GM23338 (cell line): ENCODE data around the gene CFDP1. TPM values are rescaled to one million over a fixed set of nuclear protein-coding genes. Genes with fewer than 3 reads are reported as not detected.

Experiments used
- ATAC-seq: fragments of 200-7000 bp; cut with Tn5 transposase; 3 replicates; pipeline ENCODE4 v1.9.1; 2020
- DNase-seq: peaks from one replicate; pipeline ENCODE4 v3.0.0-alpha.2; 2015; ENCODE audit warnings: low spot score
- H2AFZ ChIP-seq: fragments of 200-600 bp; sonication (generic); 2 replicates; pipeline ENCODE4 v1.8.0; 2016; ENCODE audit warnings: antibody characterized with exemption, mild to moderate bottlenecking, moderate library complexity
- H3F3A ChIP-seq: fragments of 200-600 bp; sonication (generic); replicated peaks from 2 replicates; pipeline ENCODE4 v1.8.0; 2017; ENCODE audit warnings: antibody characterized with exemption, mixed run types, low read depth
- H3K27ac ChIP-seq: fragments of 200-600 bp; sonication (generic); 2 replicates; pipeline ENCODE4 v1.6.1; 2016; ENCODE audit warnings: low read depth
- H3K27me3 ChIP-seq: fragments of 200-600 bp; sonication (generic); 2 replicates; pipeline ENCODE4 v1.8.0; 2016; ENCODE audit warnings: mild to moderate bottlenecking, mixed run types, moderate library complexity; ENCODE audit not compliant: insufficient read depth
- H3K36me3 ChIP-seq: fragments of 200-600 bp; sonication (generic); 2 replicates; pipeline ENCODE4 v1.8.0; 2016; ENCODE audit warnings: mild to moderate bottlenecking; ENCODE audit not compliant: insufficient read depth
- H3K4me1 ChIP-seq: fragments of 200-600 bp; sonication (generic); 2 replicates; pipeline ENCODE4 v1.8.0; 2016; ENCODE audit warnings: mild to moderate bottlenecking, moderate library complexity; ENCODE audit not compliant: insufficient read depth
- H3K4me2 ChIP-seq: fragments of 200-600 bp; sonication (generic); 2 replicates; pipeline ENCODE4 v1.7.1; 2017; ENCODE audit warnings: mixed run types
- H3K4me3 ChIP-seq: fragments of 200-600 bp; sonication (generic); 2 replicates; pipeline ENCODE4 v1.6.1; 2016; ENCODE audit warnings: mixed run types
- H3K79me2 ChIP-seq: fragments of 200-600 bp; sonication (generic); replicated peaks from 2 replicates; pipeline ENCODE4 v1.8.0; 2017; ENCODE audit warnings: mild to moderate bottlenecking; ENCODE audit not compliant: insufficient read depth
- H3K9me2 ChIP-seq: fragments of 200-600 bp; sonication (generic); 2 replicates; pipeline ENCODE4 v1.8.0; 2017; ENCODE audit not compliant: insufficient read depth
- H4K20me1 ChIP-seq: fragments of 200-600 bp; sonication (generic); replicated peaks from 2 replicates; pipeline ENCODE4 v1.8.0; 2017; ENCODE audit warnings: mild to moderate bottlenecking; ENCODE audit not compliant: insufficient read depth
- H3K27ac Mint-ChIP-seq: 2 replicates; pipeline ENCODE4 v1.8.0; 2020; ENCODE audit warnings: inconsistent platforms, mild to moderate bottlenecking, moderate library complexity, mixed read lengths
- H3K27me3 Mint-ChIP-seq: 3 replicates; pipeline ENCODE4 v1.8.0; 2022; ENCODE audit warnings: low read depth, mild to moderate bottlenecking, moderate library complexity, mixed read lengths, inconsistent platforms; ENCODE audit not compliant: insufficient read depth, poor library complexity
- H3K36me3 Mint-ChIP-seq: 3 replicates; pipeline ENCODE4 v1.8.0; 2021; ENCODE audit warnings: low read depth, mild to moderate bottlenecking, inconsistent platforms, moderate library complexity, mixed read lengths
- H3K4me1 Mint-ChIP-seq: 3 replicates; pipeline ENCODE4 v1.8.0; 2020; ENCODE audit warnings: mild to moderate bottlenecking, inconsistent platforms, mixed read lengths
- H3K4me3 Mint-ChIP-seq: 3 replicates; pipeline ENCODE4 v1.8.0; 2021; ENCODE audit warnings: moderate library complexity, mild to moderate bottlenecking, inconsistent platforms, mixed read lengths
- H3K9me3 Mint-ChIP-seq: 3 replicates; pipeline ENCODE4 v1.8.0; 2020; ENCODE audit warnings: moderate library complexity, mild to moderate bottlenecking, inconsistent platforms, mixed read lengths
- CREB1 ChIP-seq: fragments of 250-450 bp; sonication (Bioruptor Pico); IDR thresholded peaks from 2 replicates; pipeline ENCODE4 v1.5.0; 2020; ENCODE audit warnings: low read depth, mild to moderate bottlenecking, moderate library complexity
- CTCF ChIP-seq, 2 experiments: fragments of 200-600 bp in 1 of 2; sonication (generic) in 1 of 2; conservative IDR thresholded peaks; 2 replicates each; pipeline versions ENCODE4 v1.5.1 to v1.6.1; 2016 to 2017; ENCODE audit warnings: antibody characterized with exemption in 2 of 2, low read depth in 2 of 2, mild to moderate bottlenecking in 2 of 2, moderate library complexity in 1 of 2
- ETS1 ChIP-seq: IDR thresholded peaks from 2 replicates; pipeline ENCODE4 v1.6.1; 2016; ENCODE audit warnings: antibody characterized with exemption
- EZH2 ChIP-seq: fragments of 200-600 bp; sonication (generic); IDR thresholded peaks from one replicate; pipeline ENCODE4 v1.8.0; 2017; ENCODE audit warnings: antibody characterized with exemption, mild to moderate bottlenecking, low read depth; ENCODE audit not compliant: unreplicated experiment
- EZH2phosphoT487 ChIP-seq: fragments of 200-600 bp; sonication (generic); IDR thresholded peaks from one replicate; pipeline ENCODE4 v1.8.1; 2018; ENCODE audit warnings: antibody characterized with exemption; ENCODE audit not compliant: unreplicated experiment
- JUNB ChIP-seq: IDR thresholded peaks from one replicate; pipeline ENCODE4 v1.6.1; 2016; ENCODE audit warnings: antibody characterized with exemption; ENCODE audit not compliant: unreplicated experiment
- NANOG ChIP-seq: IDR thresholded peaks from 2 replicates; pipeline ENCODE4 v1.6.1; 2016; ENCODE audit warnings: antibody characterized with exemption, borderline replicate concordance
- POLR2AphosphoS5 ChIP-seq: IDR thresholded peaks from 2 replicates; pipeline ENCODE4 v1.6.1; 2016; ENCODE audit warnings: antibody characterized with exemption, low read depth
- REST ChIP-seq: IDR thresholded peaks from one replicate; pipeline ENCODE4 v1.6.1; 2018; ENCODE audit warnings: antibody characterized with exemption; ENCODE audit not compliant: unreplicated experiment
- STAT1 ChIP-seq: IDR thresholded peaks from one replicate; pipeline ENCODE4 v1.6.1; 2016; ENCODE audit warnings: antibody characterized with exemption; ENCODE audit not compliant: unreplicated experiment
- ZNF114 ChIP-seq: fragments of 250-450 bp; sonication (Bioruptor Pico); IDR thresholded peaks from 2 replicates; pipeline ENCODE4 v1.5.0; 2020; ENCODE audit warnings: mild to moderate bottlenecking, moderate library complexity
- ZNF331 ChIP-seq: fragments of 250-450 bp; sonication (Bioruptor Pico); IDR thresholded peaks from 2 replicates; pipeline ENCODE4 v1.5.0; 2020; ENCODE audit warnings: low read depth, mild to moderate bottlenecking, moderate library complexity
- ZNF462 ChIP-seq: fragments of 250-450 bp; sonication (Bioruptor Pico); IDR thresholded peaks from 2 replicates; pipeline ENCODE4 v1.5.0; 2020; ENCODE audit warnings: mild to moderate bottlenecking, moderate library complexity
- polyA plus RNA-seq: library from polyadenylated mRNA; unstranded; fragments of >200 nt; fragmentation: Nextera tagmentation; extraction: Ambion mirVana; gene quantifications from 2 replicates; pipeline ENCODE4 v1.2.1, GENCODE V29; 2016
- total RNA-seq: library from RNA; depleted of rRNA; stranded (reverse); fragments of >200 nt; shearing (Covaris generic); gene quantifications from 2 replicates; pipeline ENCODE4 v1.2.3, GENCODE V29; 2014

The CFDP1 gene
- total and polyA plus RNA-seq, 2 experiments from 2014 or later, result 89.9 to 224 TPM

GRCh38 chr16:75382611-75383010, 50.7 kb downstream of the CFDP1 start:
- H4K20me1 ChIP-seq, result no peaks in the 10 kb centered on the region
- H3K27ac ChIP-seq, result no peak overlapping the region
- H3K9me3 Mint-ChIP-seq, result no peaks in the 10 kb centered on the region
- H3K27me3 Mint-ChIP-seq, result peaks cover 2% of the 10 kb centered on the region
- no peak overlapping the region for H3K4me3 Mint-ChIP-seq
- TF ChIP-seq POLR2AphosphoS5, result no peak
- TF ChIP-seq ZNF462 (CRISPR knock-in tag), result no peak
- no peak for TF ChIP-seq EZH2
- no peak for TF ChIP-seq REST
- TF ChIP-seq STAT1, result no peak
- TF ChIP-seq ZNF114 (CRISPR knock-in tag), result no peak
- no peak for TF ChIP-seq CREB1 (CRISPR knock-in tag)
- TF ChIP-seq JUNB, result no peak
- TF ChIP-seq CTCF (conservative IDR thresholded peaks at IDR 0.05; ENCODE audit: low read depth in 2 of 2), result no peak
- TF ChIP-seq ETS1, result no peak
- no peak for TF ChIP-seq EZH2phosphoT487
- TF ChIP-seq NANOG, result no peak
- no peak for TF ChIP-seq ZNF331 (CRISPR knock-in tag)
- H3K4me2 ChIP-seq, result no peak overlapping the region
- no peaks in the 10 kb centered on the region for H3K27me3 ChIP-seq
- H3K79me2 ChIP-seq, result no peaks in the 10 kb centered on the region
- H3K36me3 ChIP-seq, result no peaks in the 10 kb centered on the region; the same call in 1 of the 2 replicates
- ATAC-seq (no peak), DNase-seq (no peak)
- no peaks in the 10 kb centered on the region for H3K4me1 ChIP-seq
- H3K27ac Mint-ChIP-seq, result no peak overlapping the region
- H3K9me2 ChIP-seq, result no peaks in the 10 kb centered on the region
- no peak overlapping the region for H3K4me3 ChIP-seq
- H2AFZ ChIP-seq, result no peak overlapping the region
- peaks cover 12% of the 10 kb centered on the region; the same call in 2 of the 3 replicates for H3K4me1 Mint-ChIP-seq
- H3F3A ChIP-seq, result 0 out of 2 replicates have a peak, but pooled peaks cover 4% of the 10 kb centered on the region
- no peaks in the 10 kb centered on the region; the same call in 2 of the 3 replicates for H3K36me3 Mint-ChIP-seq
